ENCODE results near the gene CYP2R1. TPM values are rescaled to one million over a fixed set of nuclear protein-coding genes. Genes with fewer than 3 reads are reported as not detected.

Gene CYP2R1
- total and polyA plus RNA-seq, 7 experiments from 2014 or later: 13.3 to 19.1 (median 15.1) TPM

- DNase-seq (no peak), ATAC-seq (no peak)
- intact Hi-C loops (cut with micrococcal nuclease): loop anchor here in 1 of 2 donors (10.0 kb wide), 1 partner anchor 1034 kb away; no protein-coding TSS in a partner anchor
- H3K27ac ChIP-seq (ENCODE audit: low read depth, low read length): no peak overlapping the region
- H3K36me3 Mint-ChIP-seq: no peaks in the 10 kb centered on the region
- peaks cover 0 to 3% (median 0%) of the 10 kb centered on the region in 11 donors for H3K9me3 Mint-ChIP-seq
- no peaks in the 10 kb centered on the region for H3K36me3 ChIP-seq (ENCODE audit: control insufficient read depth in 2 of 3, insufficient read depth in 3 of 3, low read length in 3 of 3)
- no peaks in the 10 kb centered on the region for H3K9me3 ChIP-seq (ENCODE audit: control insufficient read depth in 2 of 3, low read length in 3 of 3)
- no peak overlapping the region for H3K4me3 ChIP-seq (ENCODE audit: low read length)
- H3K4me1 Mint-ChIP-seq: peaks cover 0 to 30% (median 9%) of the 10 kb centered on the region in 7 donors
- no peaks in the 10 kb centered on the region for H3K4me1 ChIP-seq (ENCODE audit: control insufficient read depth in 2 of 2, insufficient read depth in 2 of 2, low read length in 2 of 2)
- H3K27ac Mint-ChIP-seq: no peak overlapping the region
- ChIA-PET CTCF (interaction anchor here (1.0 kb wide), 1 partner anchor 9 kb away, joined by 7 read pairs; no protein-coding TSS in a partner anchor), POLR2A (interaction anchor here (0.7 kb wide), 1 partner anchor 38 kb away, joined by 3 read pairs; no protein-coding TSS in a partner anchor)
- H3K27me3 ChIP-seq (ENCODE audit: control insufficient read depth in 2 of 2, insufficient read depth in 2 of 2, low read length in 2 of 2): no peaks in the 10 kb centered on the region
- H3K4me3 Mint-ChIP-seq: no peak overlapping the region
- no peaks in the 10 kb centered on the region for H3K27me3 Mint-ChIP-seq
Measured at GRCh38 chr11:14898355-14898754, 6.3 kb upstream of the CYP2R1 start.

- peaks cover 0 to 5% (median 0%) of the 10 kb centered on the region in 11 donors for H3K9me3 Mint-ChIP-seq
- no peak overlapping the region for H3K4me3 ChIP-seq (ENCODE audit: low read length)
- no peak overlapping the region for H3K27ac ChIP-seq (ENCODE audit: low read depth, low read length)
- POLR2A ChIA-PET: no interaction called here
- no peak for ATAC-seq
- no peaks in the 10 kb centered on the region for H3K9me3 ChIP-seq (ENCODE audit: control insufficient read depth in 2 of 3, low read length in 3 of 3)
- H3K36me3 Mint-ChIP-seq: peaks cover 0 to 8% (median 0%) of the 10 kb centered on the region in 5 donors
- no peaks in the 10 kb centered on the region for H3K27me3 Mint-ChIP-seq
- peak overlapping the region in 1 of 10 donors; percentile 47 for H3K4me3 Mint-ChIP-seq
- H3K27me3 ChIP-seq (ENCODE audit: control insufficient read depth in 2 of 2, insufficient read depth in 2 of 2, low read length in 2 of 2): no peaks in the 10 kb centered on the region
- peak overlapping the region in 1 of 9 donors; percentile 81 for H3K27ac Mint-ChIP-seq
- intact Hi-C loops (cut with micrococcal nuclease): loop anchor here (5.0 to 10.0 kb wide), 4 partner anchors 358 to 1228 kb away; partner anchors contain the start of genes FAR1 (in 1 of the 2) and RRAS2 (in 1 of the 2)
- peaks cover 8 to 44% (median 19%) of the 10 kb centered on the region in 7 donors for H3K4me1 Mint-ChIP-seq
- peaks cover 3 to 8% of the 10 kb centered on the region in 2 donors for H3K4me1 ChIP-seq (ENCODE audit: control insufficient read depth in 2 of 2, insufficient read depth in 2 of 2, low read length in 2 of 2)
- CTCF ChIA-PET: interaction anchor here (2.3 kb wide), 1 partner anchor 13 kb away, joined by 7 read pairs; no protein-coding TSS in a partner anchor
- peak in 1 of 9 donors; percentile 26 for DNase-seq
- H3K36me3 ChIP-seq (ENCODE audit: control insufficient read depth in 2 of 3, insufficient read depth in 3 of 3, low read length in 3 of 3): no peaks in the 10 kb centered on the region
Measured at GRCh38 chr11:14894657-14895598, 2.9 kb upstream of the CYP2R1 start.

DNA sequence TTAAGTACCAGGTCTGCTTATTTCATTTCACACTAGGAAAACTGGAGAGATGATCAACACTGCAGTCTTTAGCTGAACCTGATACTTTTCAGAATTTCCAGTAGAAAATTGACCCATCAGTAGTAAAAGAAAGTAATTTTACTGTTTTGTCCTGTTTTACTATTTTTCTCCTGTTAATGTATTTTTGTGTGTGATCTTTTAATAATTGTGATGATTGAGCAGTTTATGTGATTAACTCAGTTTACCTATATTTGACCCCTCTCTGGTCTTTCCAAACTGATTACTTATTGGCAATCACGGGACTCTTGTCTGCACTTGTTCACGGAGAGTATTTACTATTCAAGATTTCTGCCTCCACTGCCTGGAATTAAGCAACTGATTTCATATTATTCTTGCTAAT, 546 bp upstream of the CYP2R1 start:
- Histone ChIP-seq H3K4me3 (ENCODE audit: low read length) (peak overlapping the region; percentile 83), H3K36me3 (ENCODE audit: control insufficient read depth in 2 of 3, insufficient read depth in 3 of 3, low read length in 3 of 3) (no peaks in the 10 kb centered on the region), H3K27ac (ENCODE audit: low read depth, low read length) (peak overlapping the region; percentile 80), H3K27me3 (ENCODE audit: control insufficient read depth in 2 of 2, insufficient read depth in 2 of 2, low read length in 2 of 2) (no peaks in the 10 kb centered on the region), H3K9me3 (ENCODE audit: control insufficient read depth in 2 of 3, low read length in 3 of 3) (no peaks in the 10 kb centered on the region), H3K4me1 (ENCODE audit: control insufficient read depth in 2 of 2, insufficient read depth in 2 of 2, low read length in 2 of 2) (peaks cover 3 to 26% of the 10 kb centered on the region in 2 donors)
- POLR2A ChIA-PET: interaction anchor here (0.6 to 3.6 kb wide), 12 partner anchors 8 to 437 kb away, joined by 3 to 22 read pairs (median 6); partner anchors contain the start of genes COPB1 and PSMA1
- Mint-ChIP-seq H3K27me3 (no peaks in the 10 kb centered on the region), H3K36me3 (peaks cover 0 to 18% (median 0%) of the 10 kb centered on the region in 5 donors), H3K27ac (peak overlapping the region; percentile 25 to 97 (median 88)), H3K4me1 (peaks cover 15 to 63% (median 41%) of the 10 kb centered on the region in 7 donors), H3K9me3 (peaks cover 0 to 5% (median 0%) of the 10 kb centered on the region in 11 donors), H3K4me3 (peak overlapping the region; percentile 88 to 99 (median 95))
- CTCF ChIA-PET: interaction anchor here (1.0 to 2.4 kb wide), 4 partner anchors 12 to 426 kb away, joined by 4 to 23 read pairs (median 10); no protein-coding TSS in a partner anchor
- ATAC-seq (no peak), DNase-seq (no peak)
- intact Hi-C loops (cut with micrococcal nuclease): loop anchor here (1.0 to 10.0 kb wide), 7 partner anchors 8 to 1225 kb away; partner anchors contain the start of genes FAR1 (in 1 of the 2) and RRAS2 (in 1 of the 2)

GRCh38 chr11:14891143-14892035, 642 bp downstream of the CYP2R1 start:
- ATAC-seq: peak; percentile 79
- Mint-ChIP-seq H3K36me3 (peaks cover 0 to 27% (median 0%) of the 10 kb centered on the region in 5 donors), H3K27ac (peak overlapping the region; percentile 91 to 98 (median 96)), H3K4me3 (peak overlapping the region; percentile 88 to 99 (median 96)), H3K27me3 (no peaks in the 10 kb centered on the region), H3K4me1 (peaks cover 23 to 72% (median 51%) of the 10 kb centered on the region in 7 donors), H3K9me3 (peaks cover 0 to 5% (median 0%) of the 10 kb centered on the region in 11 donors)
- ChIA-PET CTCF (interaction anchor here (0.5 to 2.4 kb wide), 7 partner anchors 9 to 425 kb away, joined by 3 to 23 read pairs (median 4); no protein-coding TSS in a partner anchor), POLR2A (interaction anchor here (0.5 to 3.6 kb wide), 21 partner anchors 10 to 1022 kb away, joined by 3 to 22 read pairs (median 4); partner anchors contain the start of genes COPB1 and PSMA1)
- intact Hi-C loops (cut with micrococcal nuclease): loop anchor here (1.0 to 10.0 kb wide), 14 partner anchors 9 to 1615 kb away; partner anchors contain the start of genes COPB1 (in 2 of the 2), PSMA1 (in 2 of the 2), RRAS2 (in 2 of the 2) and BMAL1 (in 1 of the 2)
- peak; percentile 83 to 91 (median 88) for DNase-seq
- Histone ChIP-seq H3K36me3 (ENCODE audit: control insufficient read depth in 2 of 3, insufficient read depth in 3 of 3, low read length in 3 of 3) (no peaks in the 10 kb centered on the region), H3K4me1 (ENCODE audit: control insufficient read depth in 2 of 2, insufficient read depth in 2 of 2, low read length in 2 of 2) (peaks cover 3 to 27% of the 10 kb centered on the region in 2 donors), H3K27ac (ENCODE audit: low read depth, low read length) (peak overlapping the region; percentile 80), H3K9me3 (ENCODE audit: control insufficient read depth in 2 of 3, low read length in 3 of 3) (no peaks in the 10 kb centered on the region), H3K4me3 (ENCODE audit: low read length) (peak overlapping the region; percentile 83), H3K27me3 (ENCODE audit: control insufficient read depth in 2 of 2, insufficient read depth in 2 of 2, low read length in 2 of 2) (no peaks in the 10 kb centered on the region)

DNA sequence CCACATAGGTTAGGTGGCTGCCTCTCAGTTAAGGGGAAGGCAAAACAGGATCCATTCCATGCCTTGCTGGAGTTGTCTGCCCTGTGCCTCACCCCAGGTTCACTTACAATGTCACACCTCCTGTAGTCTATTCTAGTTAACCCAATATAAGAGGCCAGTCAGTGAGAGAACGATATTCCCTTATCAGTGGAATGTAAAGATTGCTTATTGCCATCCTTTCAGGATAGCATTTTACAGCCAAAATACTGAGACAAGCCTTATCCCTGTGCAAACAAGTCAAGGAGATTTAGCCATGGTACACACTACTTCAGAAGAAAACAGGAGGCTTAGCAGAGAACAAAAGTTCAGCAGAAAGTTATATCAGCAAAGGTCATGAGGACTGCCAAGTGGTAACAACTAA, 5.5 kb downstream of the CYP2R1 start:
- no peak for DNase-seq
- H3K9me3 ChIP-seq (ENCODE audit: control insufficient read depth in 2 of 3, low read length in 3 of 3): no peaks in the 10 kb centered on the region
- H3K27ac Mint-ChIP-seq: peak overlapping the region in 5 of 9 donors; percentile 5 to 72 (median 26)
- intact Hi-C loops (cut with micrococcal nuclease): loop anchor here in 1 of 2 donors (2.0 kb wide), 1 partner anchor 14 kb away; no protein-coding TSS in a partner anchor
- POLR2A ChIA-PET: no interaction called here
- H3K4me3 Mint-ChIP-seq: no peak overlapping the region
- H3K36me3 ChIP-seq (ENCODE audit: control insufficient read depth in 2 of 3, insufficient read depth in 3 of 3, low read length in 3 of 3): peaks cover 0 to 8% (median 0%) of the 10 kb centered on the region in 3 experiments
- ATAC-seq: no peak
- peaks cover 10 to 51% (median 19%) of the 10 kb centered on the region in 5 donors for H3K36me3 Mint-ChIP-seq
- H3K4me1 ChIP-seq (ENCODE audit: control insufficient read depth in 2 of 2, insufficient read depth in 2 of 2, low read length in 2 of 2): peaks cover 3 to 27% of the 10 kb centered on the region in 2 donors
- H3K27me3 Mint-ChIP-seq: no peaks in the 10 kb centered on the region
- H3K27me3 ChIP-seq (ENCODE audit: control insufficient read depth in 2 of 2, insufficient read depth in 2 of 2, low read length in 2 of 2): no peaks in the 10 kb centered on the region
- CTCF ChIA-PET: interaction anchor here (2.0 kb wide), 1 partner anchor 20 kb away, joined by 7 read pairs; no protein-coding TSS in a partner anchor
- H3K27ac ChIP-seq (ENCODE audit: low read depth, low read length): no peak overlapping the region
- peaks cover 25 to 72% (median 57%) of the 10 kb centered on the region in 7 donors for H3K4me1 Mint-ChIP-seq
- H3K9me3 Mint-ChIP-seq: peaks cover 3 to 18% (median 7%) of the 10 kb centered on the region in 11 donors
- H3K4me3 ChIP-seq (ENCODE audit: low read length): no peak overlapping the region
